SJCRH30 (cell line): Measurements from ENCODE around the gene BANF2. TPM values are rescaled to one million over a fixed set of nuclear protein-coding genes. Genes with fewer than 3 reads are reported as not detected.
"Not testable (repeated sequence)": the region's sequence is repeated elsewhere in the genome, so short reads cannot be mapped to it uniquely, and the experiment has no call there.

Source experiments
- DNase-seq, 2 experiments: peaks; one replicate each; pipeline ENCODE4 v3.0.0-alpha.2; 2015 to 2020
- H3K27ac ChIP-seq: fragments of 250-450 bp; sonication (Bioruptor Pico); 2 replicates; pipeline ENCODE4 v1.5.1; 2020; ENCODE audit warnings: mild to moderate bottlenecking, moderate library complexity
- H3K27me3 ChIP-seq: fragments of 250-450 bp; sonication (Bioruptor Pico); 2 replicates; pipeline ENCODE4 v1.5.1; 2020; ENCODE audit warnings: mild to moderate bottlenecking, moderate library complexity
- H3K36me3 ChIP-seq: fragments of 250-450 bp; sonication (Bioruptor Pico); 2 replicates; pipeline ENCODE4 v1.5.1; 2020; ENCODE audit warnings: mild to moderate bottlenecking, moderate library complexity
- H3K4me1 ChIP-seq: fragments of 250-450 bp; sonication (Bioruptor Pico); 2 replicates; pipeline ENCODE4 v1.5.1; 2020; ENCODE audit warnings: mild to moderate bottlenecking, moderate library complexity
- H3K4me3 ChIP-seq: fragments of 250-450 bp; sonication (Bioruptor Pico); 2 replicates; pipeline ENCODE4 v1.5.1; 2020; ENCODE audit warnings: mild to moderate bottlenecking, moderate library complexity
- H3K9me3 ChIP-seq: fragments of 250-450 bp; sonication (Bioruptor Pico); replicated peaks from 2 replicates; pipeline ENCODE4 v1.5.1; 2020; ENCODE audit warnings: mild to moderate bottlenecking, moderate library complexity
- total RNA-seq: library from RNA; depleted of rRNA; stranded (reverse); fragments of >200 nt; shearing (Covaris generic); gene quantifications from 2 replicates; pipeline ENCODE4 v1.2.3, GENCODE V29; 2014; rRNA removed

The BANF2 gene
- total RNA-seq, 1 experiment from 2014 or later, result not detected

GRCh38 chr20:17779011-17779410, 79.2 kb downstream of the BANF2 start:
- not testable (repeated sequence) for H3K4me3 ChIP-seq, H3K27me3 ChIP-seq, H3K9me3 ChIP-seq, H3K4me1 ChIP-seq, DNase-seq, H3K27ac ChIP-seq, H3K36me3 ChIP-seq

- Histone ChIP-seq H3K27ac (no peak overlapping the region), H3K36me3 (no peaks in the 10 kb centered on the region), H3K27me3 (no peaks in the 10 kb centered on the region), H3K4me3 (no peak overlapping the region), H3K4me1 (no peaks in the 10 kb centered on the region), H3K9me3 (no peaks in the 10 kb centered on the region)
- no peak for DNase-seq
Observed at GRCh38 chr20:17782768-17783167, 83.0 kb downstream of the BANF2 start.

- no peaks in the 10 kb centered on the region for H3K9me3 ChIP-seq
- no peaks in the 10 kb centered on the region for H3K36me3 ChIP-seq
- no peak overlapping the region for H3K4me3 ChIP-seq
- no peak overlapping the region for H3K27ac ChIP-seq
- H3K27me3 ChIP-seq, result no peaks in the 10 kb centered on the region
- no peak for DNase-seq
- H3K4me1 ChIP-seq, result no peaks in the 10 kb centered on the region
Observed at GRCh38 chr20:17783671-17784070, 83.9 kb downstream of the BANF2 start.

- H3K36me3 ChIP-seq, result no peaks in the 10 kb centered on the region
- H3K4me3 ChIP-seq, result no peak overlapping the region
- no peak for DNase-seq
- no peaks in the 10 kb centered on the region for H3K9me3 ChIP-seq
- no peaks in the 10 kb centered on the region for H3K4me1 ChIP-seq
- peaks cover under 1% of the 10 kb centered on the region; the same call in 1 of the 2 replicates for H3K27me3 ChIP-seq
- no peak overlapping the region for H3K27ac ChIP-seq
Observed at GRCh38 chr20:17785007-17785406, 85.2 kb downstream of the BANF2 start.

Other genes with a start within 250 kb of the BANF2 start
- gene BFSP1, start 168.6 kb upstream of the BANF2 start, total RNA-seq, result not detected in 2 replicates
- gene DSTN, start 129.9 kb upstream of the BANF2 start, total RNA-seq, result 117 and 121 TPM in 2 replicates
- 42.8 and 43.7 TPM in 2 replicates for gene RRBP1, start 17.7 kb upstream of the BANF2 start, total RNA-seq